ENCODE measurements around the gene MXI1. TPM values are rescaled to one million over a fixed set of nuclear protein-coding genes. Genes with fewer than 3 reads are reported as not detected.

MXI1 gene
- total and polyA plus RNA-seq, 2 of the 4 experiments (the other 2 are of a cell fraction) = 7.2 to 11.8 TPM

GRCh38 chr10:110259317-110259716 is 51.9 kb downstream of the MXI1 start:
- in situ Hi-C loops (cut with MboI; ENCODE audit: low sequenced_read_pairs) (no loop called here), intact Hi-C loops (cut with micrococcal nuclease) (no loop called here), dilution Hi-C loops (cut with HindIII; ENCODE audit: low sequenced_read_pairs, unreplicated experiment) (no loop called here)
- Histone ChIP-seq H3K14ac (replicated peaks; ENCODE audit: low read depth, low read length) (no peak overlapping the region), H3K4me3 (ENCODE audit: insufficient read depth, low read depth, low read length) (no peak overlapping the region), H3K27ac (ENCODE audit: insufficient read depth, low read length) (no peak overlapping the region), H3K9me1 (ENCODE audit: insufficient read depth, low read length) (no peaks in the 10 kb centered on the region), H4K8ac (ENCODE audit: low read depth in 2 of 2, low read length in 2 of 2) (no peak overlapping the region), H4K91ac (ENCODE audit: insufficient read depth, low read depth, low read length) (no peak overlapping the region), H3K9ac (ENCODE audit: low read depth, low read length) (no peak overlapping the region), H3K27me3 (ENCODE audit: control insufficient read depth, insufficient read depth, low read length) (no peaks in the 10 kb centered on the region), H4K20me1 (ENCODE audit: insufficient read depth, low read length) (no peaks in the 10 kb centered on the region), H2BK15ac (ENCODE audit: low read depth, low read length) (no peak overlapping the region), H3K56ac (ENCODE audit: extremely low read depth, insufficient read depth, low read length) (no peak overlapping the region), H2BK20ac (ENCODE audit: low read depth, low read length) (no peak overlapping the region), H2BK120ac (ENCODE audit: low read depth, low read length) (no peak overlapping the region), H2AFZ (replicated peaks; ENCODE audit: low read length, poor library complexity) (no peak overlapping the region), H3K18ac (ENCODE audit: low read depth, low read length) (no peak overlapping the region), H4K5ac (ENCODE audit: low read depth, low read length) (no peak overlapping the region), H3K4ac (ENCODE audit: low read depth, low read length) (no peak overlapping the region), H3K4me2 (ENCODE audit: low read depth, low read length) (no peak overlapping the region), H3K9me3 (ENCODE audit: control insufficient read depth, insufficient read depth, low read length) (no peaks in the 10 kb centered on the region), H3K4me1 (ENCODE audit: control insufficient read depth, insufficient read depth, low read length) (no peaks in the 10 kb centered on the region; the same call in 1 of the 2 replicates), H2AK5ac (ENCODE audit: low read depth, low read length) (no peak overlapping the region), H3K23ac (ENCODE audit: low read depth, low read length) (no peak overlapping the region), H2BK5ac (ENCODE audit: low read depth, low read length, poor library complexity, severe bottlenecking) (no peak overlapping the region), H3K79me1 (ENCODE audit: low read depth in 1 of 2, low read length in 2 of 2) (no peaks in the 10 kb centered on the region), H2AK9ac (replicated peaks; ENCODE audit: low read depth, low read length, poor library complexity) (no peak overlapping the region), H3K36me3 (ENCODE audit: control insufficient read depth, insufficient read depth, low read length) (no peaks in the 10 kb centered on the region)
- ChIA-PET CTCF (interaction anchor here (0.9 kb wide), 1 partner anchor 20 kb away, joined by 4 read pairs; no protein-coding TSS in a partner anchor), POLR2A (ENCODE audit: unreplicated experiment) (no interaction called here)
- ATAC-seq (ENCODE audit: low read depth) (no peak), DNase-seq (no peak)
- TF ChIP-seq POLR2A (IDR thresholded peaks at IDR 0.05; ENCODE audit: low read depth, low read length) (no peak), RCOR1 (IDR thresholded peaks at IDR 0.05; ENCODE audit: insufficient replicate concordance, low read length) (no peak), MXI1 (IDR thresholded peaks at IDR 0.05; ENCODE audit: borderline replicate concordance, low read depth, low read length) (no peak), ELK1 (IDR thresholded peaks at IDR 0.05; ENCODE audit: borderline replicate concordance, low read depth, low read length) (no peak), RAD21 (IDR thresholded peaks at IDR 0.05; ENCODE audit: low read length) (no peak), SMC3 (IDR thresholded peaks at IDR 0.05; ENCODE audit: low read depth, low read length) (no peak), USF2 (IDR thresholded peaks at IDR 0.05; ENCODE audit: low read depth, low read length) (no peak), CEBPB (IDR thresholded peaks at IDR 0.05; ENCODE audit: low read depth, low read length) (no peak), MAZ (IDR thresholded peaks at IDR 0.05; ENCODE audit: borderline replicate concordance, low read depth, low read length) (no peak), CTCF (conservative IDR thresholded peaks at IDR 0.05; ENCODE audit: low read depth, low read length) (no peak), BHLHE40 (IDR thresholded peaks at IDR 0.05; ENCODE audit: low read depth, low read length) (no peak), MAFK (IDR thresholded peaks at IDR 0.05; ENCODE audit: low read depth, low read length) (no peak), FOS (IDR thresholded peaks at IDR 0.05; ENCODE audit: low read depth, low read length) (no peak), CHD1 (IDR thresholded peaks at IDR 0.05; ENCODE audit: low read depth, low read length) (no peak), NFE2L2 (IDR thresholded peaks at IDR 0.05; ENCODE audit: low read depth, low read length) (no peak), RFX5 (IDR thresholded peaks at IDR 0.05; ENCODE audit: low read depth, low read length) (no peak)
- BruUV-seq (replicated peaks) = no TSS peak
